Loucy (cell line): ENCODE measurements around the gene SPACDR.

Source experiments
- H2AFZ ChIP-seq: fragments of 200-600 bp; sonication (generic); 2 replicates; pipeline ENCODE4 v1.6.0; 2016; ENCODE audit warnings: antibody characterized with exemption, mild to moderate bottlenecking, low read length, moderate library complexity
- H3F3A ChIP-seq: fragments of 200-600 bp; 2 replicates; pipeline ENCODE4 v1.6.0; 2016; ENCODE audit warnings: antibody characterized with exemption, low read depth, mild to moderate bottlenecking
- H3K27me3 ChIP-seq: fragments of 200-600 bp; sonication (generic); 2 replicates; pipeline ENCODE4 v1.6.1; 2014; ENCODE audit warnings: low read length, mild to moderate bottlenecking; ENCODE audit not compliant: insufficient read depth, poor library complexity, severe bottlenecking
- H3K36me3 ChIP-seq: fragments of 200-600 bp; sonication (generic); 2 replicates; pipeline ENCODE4 v1.6.1; 2016; ENCODE audit warnings: low read length; ENCODE audit not compliant: insufficient read depth
- H3K4me1 ChIP-seq: fragments of 200-600 bp; sonication (generic); 2 replicates; pipeline ENCODE4 v1.5.1; 2014; ENCODE audit warnings: low read length, mild to moderate bottlenecking; ENCODE audit not compliant: insufficient read depth, poor library complexity, severe bottlenecking
- H3K4me2 ChIP-seq: fragments of 200-600 bp; sonication (generic); 2 replicates; pipeline ENCODE4 v1.6.0; 2014; ENCODE audit warnings: antibody characterized with exemption, low read length, low read depth, mild to moderate bottlenecking; ENCODE audit not compliant: poor library complexity, severe bottlenecking
- H3K4me3 ChIP-seq: fragments of 200-600 bp; sonication (generic); 2 replicates; pipeline ENCODE4 v1.5.1; 2014; ENCODE audit warnings: low read length, mild to moderate bottlenecking, mixed read lengths; ENCODE audit not compliant: poor library complexity, severe bottlenecking
- H3K79me2 ChIP-seq: fragments of 200-600 bp; sonication (generic); 2 replicates; pipeline ENCODE4 v1.6.1; 2014; ENCODE audit warnings: low read length; ENCODE audit not compliant: insufficient read depth
- H3K9ac ChIP-seq: fragments of 200-600 bp; sonication (generic); 2 replicates; pipeline ENCODE4 v1.6.0; 2014; ENCODE audit warnings: mild to moderate bottlenecking, low read depth, low read length, moderate library complexity; ENCODE audit not compliant: poor library complexity, severe bottlenecking
- H3K9me2 ChIP-seq: fragments of 200-600 bp; sonication (generic); replicated peaks from 2 replicates; pipeline ENCODE4 v1.6.1; 2016; ENCODE audit warnings: low read depth, low read length, mixed read lengths
- H3K9me3 ChIP-seq: fragments of 200-600 bp; sonication (generic); 2 replicates; pipeline ENCODE4 v1.6.1; 2014; ENCODE audit warnings: mild to moderate bottlenecking, antibody characterized with exemption, low read length, low read depth; ENCODE audit not compliant: insufficient read depth
- H4K20me1 ChIP-seq: fragments of 200-600 bp; sonication (generic); 2 replicates; pipeline ENCODE4 v1.6.0; 2014; ENCODE audit warnings: antibody characterized with exemption, low read length, mild to moderate bottlenecking; ENCODE audit not compliant: insufficient read depth, poor library complexity, severe bottlenecking
- CTCF ChIP-seq: fragments of 200-600 bp; sonication (generic); conservative IDR thresholded peaks from 2 replicates; pipeline ENCODE4 v1.5.1; 2014; ENCODE audit warnings: mild to moderate bottlenecking, antibody characterized with exemption, low read length
- EZH2phosphoT487 ChIP-seq: fragments of 200-600 bp; IDR thresholded peaks from 2 replicates; pipeline ENCODE4 v1.6.1; 2018; ENCODE audit warnings: antibody characterized with exemption, mild to moderate bottlenecking, moderate library complexity, borderline replicate concordance

Gene SPACDR

GRCh38 chr7:100464210-100464660 lies at the start of gene SPACDR:
TSS of gene SPACDR (minus strand) at chr7:100464260. CDS start at chr7:100464025, 235 bp downstream.
- H2AFZ ChIP-seq = no peak within 1 kb of the TSS
- no peaks in the 10 kb centered on the region for H3K9me2 ChIP-seq
- H3K4me2 ChIP-seq = no peak within 1 kb of the TSS
- no peak within 1 kb of the TSS for H3K4me3 ChIP-seq
- TF ChIP-seq CTCF (no peak), EZH2phosphoT487 (no peak)
- no peaks in the 10 kb centered on the region for H3K9me3 ChIP-seq
- no peaks in the 10 kb centered on the region for H3F3A ChIP-seq
- no peaks in the 10 kb centered on the region for H3K27me3 ChIP-seq
- peaks cover 22% of the 10 kb centered on the region; the same call in 1 of the 2 replicates for H3K36me3 ChIP-seq
- H3K79me2 ChIP-seq = no peaks in the 10 kb centered on the region
- H3K9ac ChIP-seq = no peak within 1 kb of the TSS
- H4K20me1 ChIP-seq = peaks cover 14% of the 10 kb centered on the region
- H3K4me1 ChIP-seq = no peaks in the 10 kb centered on the region

GRCh38 chr7:100513212-100513810 lies 49.3 kb upstream of the SPACDR start:
- H4K20me1 ChIP-seq = no peaks in the 10 kb centered on the region
- H3K4me2 ChIP-seq = no peak overlapping the region
- H3K9ac ChIP-seq = no peak overlapping the region
- H3F3A ChIP-seq = no peaks in the 10 kb centered on the region
- H3K36me3 ChIP-seq = no peaks in the 10 kb centered on the region
- peaks cover 10% of the 10 kb centered on the region for H3K4me1 ChIP-seq
- H3K27me3 ChIP-seq = no peaks in the 10 kb centered on the region
- TF ChIP-seq CTCF = no peak
- no peaks in the 10 kb centered on the region for H3K9me2 ChIP-seq
- H2AFZ ChIP-seq = no peak overlapping the region
- H3K79me2 ChIP-seq = no peaks in the 10 kb centered on the region
- no peaks in the 10 kb centered on the region for H3K9me3 ChIP-seq
- H3K4me3 ChIP-seq = no peak overlapping the region

- Histone ChIP-seq H4K20me1 (no peaks in the 10 kb centered on the region), H3K36me3 (no peaks in the 10 kb centered on the region), H3K27me3 (no peaks in the 10 kb centered on the region), H3K9me3 (no peaks in the 10 kb centered on the region), H3K4me2 (no peak overlapping the region), H3K9ac (no peak overlapping the region), H3K79me2 (no peaks in the 10 kb centered on the region), H3K4me1 (no peaks in the 10 kb centered on the region), H2AFZ (no peak overlapping the region), H3K4me3 (no peak overlapping the region), H3K9me2 (no peaks in the 10 kb centered on the region), H3F3A (no peaks in the 10 kb centered on the region)
- TF ChIP-seq EZH2phosphoT487 (no peak), CTCF (no peak)
Observed at GRCh38 chr7:100510437-100511239, 46.6 kb upstream of the SPACDR start.
